ENCODE data around the gene C2CD2.

The C2CD2 gene

GRCh38 chr21:41903559-41904351 is 50.1 kb downstream of the C2CD2 start:
- no peak for DNase-seq

DNA sequence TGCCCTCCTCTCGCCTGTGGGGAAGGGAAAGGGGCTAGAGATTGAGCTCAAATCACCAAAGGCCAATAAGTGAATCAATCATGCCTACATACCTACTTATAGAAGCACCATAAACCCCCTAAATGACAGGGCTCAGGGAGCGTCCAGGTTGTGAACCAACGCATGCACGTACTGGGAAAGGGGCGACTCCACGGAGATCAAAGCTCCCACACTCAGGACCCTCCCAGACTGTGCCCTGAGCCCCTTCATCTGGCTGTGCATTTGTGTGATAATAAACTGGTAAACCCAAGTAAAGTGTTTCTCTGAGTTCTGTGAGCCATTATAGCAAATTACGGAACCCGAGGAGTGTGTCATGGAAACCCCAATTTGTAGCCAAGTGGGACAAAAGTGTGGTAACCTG is 50.9 kb downstream of the C2CD2 start:
- no peak for DNase-seq

GRCh38 chr21:41901782-41902181 is 52.0 kb downstream of the C2CD2 start:
- no peak for DNase-seq

- no peak for DNase-seq
These were observed 52.7 kb downstream of the C2CD2 start for GRCh38 chr21:41901099-41901498.

GRCh38 chr21:41900401-41900800 is 53.4 kb downstream of the C2CD2 start:
- DNase-seq: no peak

GRCh38 chr21:41899426-41900202 is 54.2 kb downstream of the C2CD2 start:
- no peak for DNase-seq

DNA sequence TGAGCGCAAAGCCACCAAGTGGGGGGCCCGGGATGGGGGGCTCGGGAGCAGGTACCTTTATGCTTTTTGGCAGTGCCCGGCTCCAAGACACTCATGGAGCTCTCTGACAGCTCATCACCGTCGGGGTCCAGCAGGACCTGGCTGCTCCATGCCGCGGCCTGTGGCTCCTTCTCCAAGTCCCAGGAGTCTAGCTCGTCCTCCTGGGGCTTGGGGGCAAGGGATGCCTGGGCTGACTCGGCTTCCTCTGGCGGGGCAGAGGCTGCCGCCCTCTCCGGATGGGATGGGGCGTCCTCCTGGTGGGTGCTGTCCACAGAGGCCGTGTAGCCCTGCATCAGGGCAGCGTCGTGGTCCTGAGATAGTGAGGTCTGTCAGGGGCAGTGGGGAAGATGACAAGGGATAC is 54.8 kb downstream of the C2CD2 start:
- no peak for DNase-seq

DNA sequence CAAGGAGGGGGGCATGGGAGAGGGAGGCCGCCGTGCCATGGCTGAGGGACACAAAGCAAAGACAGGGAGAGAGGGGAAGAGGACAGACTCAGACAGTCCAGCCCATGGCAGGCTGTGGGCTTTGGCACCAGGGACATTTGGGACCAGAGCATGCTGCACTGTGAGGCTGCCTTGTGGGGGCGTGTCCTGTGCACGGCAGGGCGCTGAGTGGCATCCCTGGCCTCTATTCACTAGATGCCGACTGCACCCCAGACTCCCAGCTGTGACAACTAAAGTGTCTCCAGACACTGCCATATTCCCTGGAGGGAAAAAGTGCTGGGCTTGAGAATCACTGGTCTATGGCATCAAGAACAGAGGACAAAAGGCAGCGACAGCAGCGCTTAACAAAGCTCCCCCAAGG is 56.1 kb downstream of the C2CD2 start:
- no peak for DNase-seq

DNA sequence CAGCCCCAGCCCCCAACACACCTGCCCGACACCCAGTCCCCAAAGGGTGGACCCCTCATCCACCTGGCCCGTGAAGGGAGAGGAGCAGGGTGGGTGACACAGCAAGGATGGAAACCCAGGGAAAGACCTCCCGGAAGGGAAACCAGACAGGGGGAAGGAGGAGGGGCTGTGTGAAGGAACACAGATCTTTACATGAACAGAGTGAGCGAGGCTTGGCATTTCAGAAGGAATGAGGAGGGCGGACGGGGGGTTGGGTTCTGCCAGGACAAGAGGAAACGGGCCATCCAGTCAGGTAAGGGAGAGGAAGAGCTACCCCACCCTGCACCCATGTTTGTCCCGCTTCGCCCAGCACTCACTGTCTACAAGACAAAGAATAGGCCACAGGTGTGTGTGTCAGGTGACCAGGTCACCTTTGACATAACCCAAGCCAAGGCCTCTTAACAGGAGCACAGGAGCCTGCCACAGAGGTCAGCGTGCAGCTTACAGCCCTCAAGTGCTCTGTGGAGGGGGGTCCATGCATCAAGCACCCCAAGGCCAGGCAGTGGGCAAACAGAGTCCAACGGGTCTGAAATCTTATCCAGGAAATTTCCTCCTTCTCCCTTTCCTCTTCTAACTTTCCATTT is 56.7 kb downstream of the C2CD2 start:
- no peak for DNase-seq

- peak; percentile 4 for DNase-seq
These were observed 58.0 kb downstream of the C2CD2 start for GRCh38 chr21:41895643-41896493.

DNA sequence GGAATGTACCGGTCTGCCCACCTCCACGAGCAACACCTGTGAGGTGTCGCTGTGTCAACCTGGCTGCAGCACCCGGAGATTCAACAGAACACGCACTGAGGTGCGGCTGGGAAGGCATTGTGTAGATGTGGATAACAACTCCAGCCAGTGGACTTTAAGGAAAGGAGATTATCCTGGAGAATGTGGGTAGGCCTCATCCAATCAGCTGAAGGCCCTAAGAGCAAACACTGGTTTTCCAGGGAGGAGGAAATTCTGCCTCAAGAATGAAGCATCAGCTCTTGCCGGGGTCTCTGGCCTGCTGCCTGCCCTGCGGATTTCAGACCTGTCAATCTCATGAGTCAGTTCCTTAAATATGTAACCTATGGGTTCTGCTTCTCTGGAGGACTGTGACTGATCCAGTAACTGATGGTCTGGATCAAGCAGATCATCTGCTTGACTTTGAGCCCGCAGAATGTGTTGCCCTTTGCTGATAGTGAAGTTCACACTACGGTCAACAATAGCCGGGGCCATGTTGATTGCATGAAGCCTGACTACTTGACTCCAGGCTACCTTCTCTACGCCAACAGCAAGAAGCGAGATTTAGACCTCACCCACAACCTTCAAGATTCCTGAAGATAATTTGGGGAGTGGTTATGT is 58.8 kb downstream of the C2CD2 start:
- no peak for DNase-seq

DNA sequence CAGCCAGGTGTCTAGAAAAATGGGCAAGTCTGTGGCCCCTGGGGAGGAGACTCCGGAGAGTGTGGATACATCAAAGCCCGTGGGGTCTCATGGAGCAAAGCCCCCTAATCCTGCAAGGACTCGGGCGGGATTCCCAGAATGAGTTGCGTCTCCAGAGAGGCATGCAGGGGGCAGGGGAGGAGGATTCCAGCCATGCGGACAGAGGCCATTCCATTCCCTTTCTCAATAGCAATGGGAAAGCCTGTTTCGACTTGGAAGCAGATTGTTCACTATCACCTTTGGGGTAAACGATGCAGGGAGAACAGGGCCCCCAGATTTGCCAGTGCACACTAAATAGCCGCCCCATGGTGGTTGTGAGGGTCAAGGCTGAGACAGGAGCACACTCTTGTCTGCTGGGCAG is 59.3 kb downstream of the C2CD2 start:
- DNase-seq: no peak

DNA sequence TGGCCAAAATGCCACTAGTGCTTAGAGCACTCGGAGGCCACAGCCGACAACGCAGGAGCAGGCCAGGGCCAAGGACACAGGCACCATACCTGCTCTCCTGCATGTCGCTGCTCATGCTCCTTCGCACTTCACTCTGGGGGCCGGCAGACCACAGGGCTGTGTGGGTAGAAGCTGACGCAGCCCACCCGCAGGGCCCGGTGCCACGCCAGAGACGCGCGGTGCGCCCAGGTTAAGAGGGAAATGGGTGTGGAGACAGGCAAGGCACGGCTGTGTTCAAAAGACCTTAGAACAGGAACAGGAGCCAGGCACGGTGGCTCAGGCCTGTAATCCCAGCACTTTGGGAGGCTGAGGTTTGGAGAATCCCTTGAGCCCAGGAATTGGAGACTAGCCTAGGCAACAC is 61.1 kb downstream of the C2CD2 start:
- DNase-seq: no peak

DNA sequence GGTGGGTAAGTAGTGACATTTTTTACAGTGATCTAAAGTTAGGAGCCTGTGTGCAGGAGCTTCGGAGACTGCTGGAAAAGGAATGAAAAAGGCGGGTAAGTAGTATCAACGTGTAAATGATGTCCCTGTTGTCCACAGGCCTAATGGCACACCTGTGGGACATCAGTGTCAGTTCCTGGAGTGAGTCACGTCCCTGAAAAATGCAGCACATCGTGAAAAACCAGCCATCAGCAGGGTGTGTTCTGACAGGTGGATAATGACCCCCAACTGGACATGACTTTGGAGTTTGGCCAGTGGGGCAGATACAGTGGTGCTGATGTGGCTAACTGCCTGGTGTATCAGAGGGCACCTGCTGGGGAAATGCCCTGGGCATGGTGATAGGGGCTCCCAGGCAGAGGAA is 62.7 kb downstream of the C2CD2 start:
- no peak for DNase-seq

GRCh38 chr21:41890355-41890754 is 63.5 kb downstream of the C2CD2 start:
- DNase-seq: no peak

GRCh38 chr21:41888749-41889376 is 65.0 kb downstream of the C2CD2 start:
- DNase-seq: no peak

DNA sequence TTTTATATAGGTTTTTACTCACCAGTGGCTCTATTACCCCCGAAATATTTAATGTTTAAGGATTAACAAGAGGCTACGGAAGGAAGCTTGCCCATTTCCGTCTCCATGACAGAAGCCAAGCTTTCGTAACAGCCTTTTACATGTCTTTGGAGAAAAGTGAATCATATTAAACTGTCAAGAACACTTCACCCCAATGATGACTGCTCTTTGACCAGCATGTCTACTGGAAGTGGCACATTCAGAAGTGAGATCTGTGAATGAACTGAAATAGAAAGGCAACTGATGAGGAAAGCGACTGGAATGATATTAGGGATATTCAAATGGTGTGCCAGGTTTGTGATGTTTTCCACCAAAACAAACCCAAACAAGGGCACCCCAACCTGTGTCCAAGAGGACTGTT is 66.2 kb downstream of the C2CD2 start:
- DNase-seq: no peak

- no peak for DNase-seq
These were observed 67.5 kb downstream of the C2CD2 start for GRCh38 chr21:41886328-41886727.

DNA sequence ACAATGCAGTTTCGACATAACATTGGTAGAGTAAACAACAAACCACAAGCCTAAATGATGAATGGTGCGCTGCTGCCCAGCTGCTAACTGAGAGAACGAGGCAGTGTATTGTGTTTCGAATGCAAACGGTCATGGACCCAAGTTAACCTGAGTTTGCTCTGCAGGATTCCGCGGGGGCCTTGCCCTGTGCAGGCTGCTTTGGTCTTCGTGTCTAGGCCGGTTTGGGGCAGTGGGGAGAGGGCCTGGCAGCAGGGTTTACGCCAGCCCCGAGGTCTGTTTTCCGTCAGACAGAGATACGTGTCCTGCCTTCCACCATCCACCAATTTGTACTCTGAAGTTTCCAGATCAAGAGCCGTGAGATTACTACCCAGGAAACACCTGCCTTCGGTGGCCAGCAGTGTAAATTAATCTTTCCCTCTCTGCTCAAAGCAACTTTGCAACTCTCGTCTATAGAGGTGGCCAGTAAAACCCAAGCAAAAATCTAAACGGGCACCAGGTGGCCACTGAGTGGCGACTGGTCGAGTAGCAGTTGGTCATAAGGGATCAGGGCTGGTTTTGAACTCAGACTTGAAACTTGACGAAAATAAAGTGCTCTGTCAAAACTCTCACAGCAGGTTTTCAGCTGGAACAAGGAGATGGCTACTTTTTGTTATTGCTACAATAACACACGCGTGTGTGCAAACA is 68.3 kb downstream of the C2CD2 start:
- no peak for DNase-seq

DNA sequence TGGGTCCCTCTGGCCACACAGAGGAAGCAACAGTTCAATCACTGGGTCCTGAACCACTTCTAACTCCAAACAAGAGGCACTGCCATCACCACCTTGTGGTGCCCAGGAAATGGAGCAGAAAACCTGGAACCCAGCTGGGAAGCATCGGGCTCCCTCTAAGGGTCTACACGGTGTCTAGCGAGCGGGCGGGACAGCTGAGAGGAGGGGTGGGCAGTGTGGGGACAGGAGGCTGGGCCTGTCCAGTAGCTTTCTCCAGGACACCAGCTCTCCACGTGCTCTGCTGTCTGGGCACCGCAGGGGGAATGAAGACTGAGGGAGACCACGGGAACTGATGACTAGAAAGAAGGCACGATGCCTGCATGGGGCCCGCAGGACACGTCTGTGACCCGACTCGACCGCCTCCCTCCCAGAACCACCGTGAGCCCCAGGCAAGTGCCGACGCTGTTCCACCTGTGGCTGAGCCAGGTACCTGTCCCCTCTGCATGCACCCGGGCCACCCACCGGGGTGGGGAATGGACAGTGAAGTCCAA is 69.3 kb downstream of the C2CD2 start:
- DNase-seq: no peak

DNA sequence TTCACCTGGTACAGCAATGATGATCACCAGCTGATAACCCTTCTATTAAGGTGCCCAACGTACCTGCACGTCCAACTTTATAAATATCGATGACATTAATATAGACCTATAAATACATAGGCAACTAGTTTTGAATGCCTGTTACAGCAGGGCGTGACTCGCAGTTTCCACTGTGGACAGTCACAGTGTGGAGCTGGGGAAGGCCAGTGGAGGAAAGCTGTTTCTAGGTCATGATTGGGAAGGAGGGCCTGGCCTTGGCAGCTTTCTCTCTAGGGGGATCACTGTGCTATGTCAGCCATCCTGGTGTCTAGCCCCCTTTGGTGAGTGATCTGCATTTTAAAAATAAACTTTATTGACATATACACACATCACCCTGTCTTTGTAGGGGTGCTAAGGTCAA is 70.2 kb downstream of the C2CD2 start:
- no peak for DNase-seq
